Spleen (tissue), 11 donors: ENCODE data around the gene FAM110A. TPM values are rescaled to one million over a fixed set of nuclear protein-coding genes. Genes with fewer than 3 reads are reported as not detected.

Experiments
- DNase-seq: peaks from one replicate; pipeline ENCODE4 v3.0.0-alpha.2; 2020
- H3K27ac ChIP-seq, 8 donors: fragments of 200-600 bp; sonication (generic) in 7 of 8; 1 replicate in 4 of 8; 2 replicates in 4 of 8; pipeline versions ENCODE4 v1.5.0 to v1.8.0; 2016 to 2021; ENCODE audit warnings: inconsistent platforms in 4 of 8, mild to moderate bottlenecking in 4 of 8, moderate library complexity in 1 of 8
- H3K27me3 ChIP-seq, 7 donors: fragments of 200-600 bp; sonication (generic) in 6 of 7; replicated peaks in 1 of 7; 1 replicate in 4 of 7; 2 replicates in 3 of 7; pipeline versions ENCODE4 v1.5.0 to v1.8.0; 2016 to 2021; ENCODE audit warnings: inconsistent platforms in 3 of 7, mild to moderate bottlenecking in 1 of 7
- H3K36me3 ChIP-seq, 6 donors: fragments of 200-600 bp; sonication (generic) in 5 of 6; 1 replicate in 4 of 6; 2 replicates in 2 of 6; pipeline versions ENCODE4 v1.5.0 to v1.8.0; 2016 to 2021; ENCODE audit warnings: inconsistent platforms in 2 of 6
- H3K4me1 ChIP-seq, 6 donors: fragments of 200-600 bp; sonication (generic) in 5 of 6; 1 replicate in 3 of 6; 2 replicates in 3 of 6; pipeline versions ENCODE4 v1.5.0 to v1.8.0; 2016 to 2021; ENCODE audit warnings: inconsistent platforms in 3 of 6
- H3K4me3 ChIP-seq, 8 donors: fragments of 200-600 bp; sonication (generic) in 7 of 8; 1 replicate in 4 of 8; 2 replicates in 4 of 8; pipeline versions ENCODE4 v1.5.0 to v1.8.0; 2016 to 2021; ENCODE audit warnings: inconsistent platforms in 4 of 8, mild to moderate bottlenecking in 4 of 8, moderate library complexity in 2 of 8
- H3K9me3 ChIP-seq, 8 donors: fragments of 200-600 bp; sonication (generic) in 7 of 8; 1 replicate in 4 of 8; 2 replicates in 4 of 8; pipeline versions ENCODE4 v1.5.0 to v1.8.0; 2016 to 2021; ENCODE audit warnings: inconsistent platforms in 4 of 8
- CTCF ChIP-seq, 11 experiments: fragments of 200-600 bp in 7 of 11; fragments of 450-650 bp in 4 of 11; sonication (generic) in 4 of 11; IDR thresholded peaks in 8 of 11; conservative IDR thresholded peaks in 3 of 11; 1 replicate in 7 of 11; 2 replicates in 4 of 11; pipeline versions ENCODE4 v1.4.0 to v1.8.0; 2016 to 2021; ENCODE audit warnings: antibody characterized with exemption in 11 of 11, inconsistent platforms in 4 of 11, mild to moderate bottlenecking in 1 of 11
- POLR2A ChIP-seq, 3 donors: fragments of 450-650 bp; IDR thresholded peaks; one replicate each; pipeline ENCODE4 v1.5.1; 2017; ENCODE audit warnings: antibody characterized with exemption in 3 of 3, mild to moderate bottlenecking in 1 of 3
- POLR2AphosphoS5 ChIP-seq, 3 donors: sonication (generic); formaldehyde crosslinking; IDR thresholded peaks; one replicate each; pipeline ENCODE4 v1.5.1; 2017; ENCODE audit warnings: antibody characterized with exemption in 3 of 3
- WGBS, 5 donors: extraction: QIAGEN DNeasy Blood & Tissue Kit in 3 of 5; methylation state at CpG; one replicate each; pipeline versions ENCODE4 v1.1.5 to v1.1.7; 2013 to 2018; 5-methylcytosine and 5-hydroxymethylcytosine counted together
- intact Hi-C: fragments of 100-400 bp; cut with DNase I; formaldehyde crosslinking; loops from one replicate; pipeline ENCODE4 v1.15.0; 2023; ENCODE audit warnings: low total_unique reads
- polyA plus RNA-seq, 3 donors: library from polyadenylated mRNA; stranded (reverse); fragments of 200-250 nt; gene quantifications; one replicate each; pipeline ENCODE4 v1.2.1, GENCODE V29; 2013
- total RNA-seq, 7 donors: library from RNA; depleted of rRNA in 3 of 7; stranded (reverse); fragments of >200 nt in 3 of 7; fragmentation: NEBNext Ultra II Directional in 4 of 7; extraction: Animal tissue kit (Norgen Biotek cat#: 25700) in 4 of 7; gene quantifications; one replicate each; pipeline versions ENCODE4 v1.1.0 to v1.2.1, GENCODE V29; 2016 to 2021
- donor health status: healthy with polysubstance abuse.
- donor health status: DM: no; HTN: no; CAD: no; lungs with moderate emphysema.
- donor health status: DM: no; HTN: no; CAD: no.
- donor health status: Bipolar disorder and iron deficiency.
- donor health status: healthy.
- donor health status: DM: no; HTN: no; CAD: no.
- donor health status: DM: yes; HTN: yes; CAD: no.

The FAM110A gene
- total and polyA plus RNA-seq, 10 donors, result 11.3 to 32.0 (median 23.2) TPM

GRCh38 chr20:819680-820322 lies 13.7 kb upstream of the FAM110A start:
- Histone ChIP-seq H3K4me3 (no peak overlapping the region), H3K27me3 (peaks cover 0 to 16% (median 0%) of the 10 kb centered on the region in 7 donors), H3K27ac (no peak overlapping the region), H3K4me1 (peaks cover 0 to 6% (median 3%) of the 10 kb centered on the region in 6 donors), H3K9me3 (no peaks in the 10 kb centered on the region), H3K36me3 (no peaks in the 10 kb centered on the region)
- no peak for DNase-seq
- 83 to 91% (median 89%) methylated on average over 7 to 8 of the region's 8 CpGs for WGBS, 5 donors
- intact Hi-C loops, result loop anchor here (5.0 kb wide), 2 partner anchors 288 to 392 kb away; no protein-coding TSS in a partner anchor
- TF ChIP-seq POLR2A (IDR thresholded peaks at IDR 0.05) (no peak), POLR2AphosphoS5 (IDR thresholded peaks at IDR 0.05) (no peak), CTCF (IDR thresholded peaks at IDR 0.05 in 8 of 11, conservative IDR thresholded peaks at IDR 0.05 in 3 of 11) (no peak)

DNA sequence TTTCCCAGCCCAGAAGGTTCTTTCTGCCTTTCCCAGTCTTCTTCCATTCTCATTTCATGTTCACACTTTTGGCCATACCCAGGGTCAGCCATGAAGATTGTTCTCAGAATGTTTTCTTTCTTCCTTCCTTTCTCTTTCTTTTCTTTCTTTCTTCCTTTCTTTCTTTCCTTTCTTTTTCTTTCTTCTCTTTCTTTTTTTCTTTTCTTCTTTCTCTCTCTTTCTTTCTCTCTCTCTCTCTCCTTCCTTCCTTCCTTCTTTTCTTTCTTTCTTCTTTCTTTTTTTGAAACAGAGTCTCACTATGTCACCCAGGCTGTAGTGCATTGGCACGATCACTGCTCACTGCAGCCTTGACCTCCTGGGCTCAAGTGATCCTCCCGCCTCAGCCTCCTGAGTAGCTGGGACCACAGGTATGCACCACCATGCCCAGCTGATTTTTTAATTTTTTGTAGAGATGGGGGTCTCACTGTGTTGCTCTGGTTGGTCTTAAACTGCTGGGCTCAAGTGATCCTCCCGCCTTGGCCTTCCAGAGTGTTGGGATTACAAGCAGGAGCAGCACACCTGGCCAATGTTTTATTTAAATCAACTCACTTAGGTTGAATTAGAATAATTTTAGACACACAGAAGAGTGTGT lies 13.1 kb upstream of the FAM110A start:
- DNase-seq, result no peak
- H3K36me3 ChIP-seq, result no peaks in the 10 kb centered on the region
- no peak overlapping the region for H3K27ac ChIP-seq
- WGBS, 5 donors, result 90 to 98% (median 92%) methylated on average over 3 of the region's 3 CpGs
- intact Hi-C loops, result loop anchor here (5.0 kb wide), 1 partner anchor 392 kb away; no protein-coding TSS in a partner anchor
- no peak for TF ChIP-seq POLR2A (IDR thresholded peaks at IDR 0.05)
- no peak for TF ChIP-seq POLR2AphosphoS5 (IDR thresholded peaks at IDR 0.05)
- no peak for TF ChIP-seq CTCF (IDR thresholded peaks at IDR 0.05 in 8 of 11, conservative IDR thresholded peaks at IDR 0.05 in 3 of 11)
- no peaks in the 10 kb centered on the region for H3K9me3 ChIP-seq
- H3K27me3 ChIP-seq, result peaks cover 0 to 9% (median 0%) of the 10 kb centered on the region in 7 donors
- no peak overlapping the region for H3K4me3 ChIP-seq
- peaks cover 0 to 6% (median 3%) of the 10 kb centered on the region in 6 donors for H3K4me1 ChIP-seq

DNA sequence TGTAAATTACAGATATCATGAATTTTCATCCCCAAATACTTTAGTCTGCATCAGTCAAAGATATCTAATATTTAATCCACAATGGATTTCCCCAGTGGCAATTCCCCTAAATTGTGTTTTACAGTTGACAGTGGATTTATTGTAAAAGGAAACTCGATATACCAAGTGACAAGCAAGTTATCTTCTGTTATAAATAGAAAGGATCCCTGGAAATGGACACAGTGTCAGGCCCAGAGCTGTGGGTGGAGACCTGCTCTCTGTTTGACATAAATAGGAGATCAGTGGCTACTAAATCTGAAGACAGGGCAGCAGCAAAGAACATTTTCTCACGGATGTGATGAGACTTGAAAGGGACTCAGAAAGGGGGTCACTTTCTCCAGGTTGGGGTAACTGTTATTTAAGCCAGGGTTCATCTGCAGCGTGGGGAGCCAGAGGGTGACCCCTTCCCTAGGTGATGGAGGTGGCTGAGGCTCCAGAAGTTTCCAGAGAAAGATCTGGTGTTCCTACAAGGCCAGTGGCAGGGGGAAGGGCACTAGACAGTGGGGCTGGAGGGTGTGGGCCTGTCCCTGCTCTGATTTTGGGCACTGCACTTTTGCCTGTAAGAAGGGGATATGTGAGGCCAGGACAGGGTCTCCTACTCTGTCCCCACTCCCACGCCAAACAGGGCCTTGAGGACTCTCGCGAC lies 12.3 kb upstream of the FAM110A start:
- Histone ChIP-seq H3K27me3 (peaks cover 0 to 2% (median 0%) of the 10 kb centered on the region in 7 donors), H3K4me1 (peaks cover 0 to 6% (median 3%) of the 10 kb centered on the region in 6 donors), H3K4me3 (no peak overlapping the region), H3K36me3 (no peaks in the 10 kb centered on the region), H3K27ac (no peak overlapping the region), H3K9me3 (no peaks in the 10 kb centered on the region)
- no peak for DNase-seq
- TF ChIP-seq CTCF (IDR thresholded peaks at IDR 0.05 in 8 of 11, conservative IDR thresholded peaks at IDR 0.05 in 3 of 11) (no peak), POLR2A (IDR thresholded peaks at IDR 0.05) (no peak), POLR2AphosphoS5 (IDR thresholded peaks at IDR 0.05) (no peak)
- 75 to 83% (median 76%) methylated on average over 6 of the region's 6 CpGs for WGBS, 5 donors
- intact Hi-C loops, result loop anchor here (5.0 kb wide), 1 partner anchor 391 kb away; no protein-coding TSS in a partner anchor

- intact Hi-C loops, result loop anchor here (5.0 kb wide), 1 partner anchor 391 kb away; no protein-coding TSS in a partner anchor
- DNase-seq, result no peak
- TF ChIP-seq POLR2A (IDR thresholded peaks at IDR 0.05) (no peak), CTCF (IDR thresholded peaks at IDR 0.05 in 8 of 11, conservative IDR thresholded peaks at IDR 0.05 in 3 of 11) (no peak), POLR2AphosphoS5 (IDR thresholded peaks at IDR 0.05) (no peak)
- Histone ChIP-seq H3K27me3 (no peaks in the 10 kb centered on the region), H3K27ac (no peak overlapping the region), H3K36me3 (no peaks in the 10 kb centered on the region), H3K4me1 (peaks cover 0 to 6% (median 3%) of the 10 kb centered on the region in 6 donors), H3K9me3 (no peaks in the 10 kb centered on the region), H3K4me3 (no peak overlapping the region)
- 83 to 96% (median 93%) methylated on average over 3 of the region's 3 CpGs for WGBS, 5 donors
Measured at GRCh38 chr20:821731-822065, 11.8 kb upstream of the FAM110A start.
